Prostate gland (tissue), 2 donors: ENCODE results near the gene WWOX.

Experiments
- POLR2A ChIP-seq: fragments of 450-650 bp; IDR thresholded peaks from one replicate; pipeline ENCODE4 v1.6.1; 2016; ENCODE audit warnings: antibody characterized with exemption, mild to moderate bottlenecking
- POLR2AphosphoS5 ChIP-seq: sonication (generic); formaldehyde crosslinking; IDR thresholded peaks from one replicate; pipeline ENCODE4 v1.6.1; 2017; ENCODE audit warnings: antibody characterized with exemption
- TF ChIP-seq, protein P1 (sequence below), 4 experiments: fragments of 200-600 bp in 2 of 4; fragments of 450-650 bp in 2 of 4; sonication (generic) in 2 of 4; IDR thresholded peaks; 1 replicate in 3 of 4; 2 replicates in 1 of 4; pipeline ENCODE4 v1.5.1; 2016 to 2019; ENCODE audit warnings: antibody characterized with exemption in 4 of 4, mild to moderate bottlenecking in 2 of 4, moderate library complexity in 2 of 4

DNA sequence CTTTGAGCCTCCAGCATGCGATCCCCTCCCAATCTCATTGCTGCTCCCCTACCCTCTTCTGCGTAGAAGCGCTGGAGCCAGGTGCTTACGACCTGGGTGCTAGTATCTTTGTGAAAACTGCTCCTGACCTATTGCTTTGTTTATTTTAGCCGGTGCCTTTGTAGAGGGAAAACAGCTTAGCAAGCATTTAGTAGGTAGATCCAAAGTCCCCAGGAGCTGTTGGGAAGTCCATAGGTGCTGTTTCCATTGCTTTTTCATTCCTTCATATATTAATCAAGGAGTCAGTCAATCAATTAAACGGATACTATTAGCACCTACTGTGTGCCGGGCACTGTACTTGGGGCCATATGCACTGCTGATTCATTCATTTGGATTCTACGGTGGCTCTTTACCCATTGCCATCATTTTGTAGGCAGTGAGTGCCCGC lies 497.6 kb downstream of the WWOX start:
- TF ChIP-seq, protein P1, sequence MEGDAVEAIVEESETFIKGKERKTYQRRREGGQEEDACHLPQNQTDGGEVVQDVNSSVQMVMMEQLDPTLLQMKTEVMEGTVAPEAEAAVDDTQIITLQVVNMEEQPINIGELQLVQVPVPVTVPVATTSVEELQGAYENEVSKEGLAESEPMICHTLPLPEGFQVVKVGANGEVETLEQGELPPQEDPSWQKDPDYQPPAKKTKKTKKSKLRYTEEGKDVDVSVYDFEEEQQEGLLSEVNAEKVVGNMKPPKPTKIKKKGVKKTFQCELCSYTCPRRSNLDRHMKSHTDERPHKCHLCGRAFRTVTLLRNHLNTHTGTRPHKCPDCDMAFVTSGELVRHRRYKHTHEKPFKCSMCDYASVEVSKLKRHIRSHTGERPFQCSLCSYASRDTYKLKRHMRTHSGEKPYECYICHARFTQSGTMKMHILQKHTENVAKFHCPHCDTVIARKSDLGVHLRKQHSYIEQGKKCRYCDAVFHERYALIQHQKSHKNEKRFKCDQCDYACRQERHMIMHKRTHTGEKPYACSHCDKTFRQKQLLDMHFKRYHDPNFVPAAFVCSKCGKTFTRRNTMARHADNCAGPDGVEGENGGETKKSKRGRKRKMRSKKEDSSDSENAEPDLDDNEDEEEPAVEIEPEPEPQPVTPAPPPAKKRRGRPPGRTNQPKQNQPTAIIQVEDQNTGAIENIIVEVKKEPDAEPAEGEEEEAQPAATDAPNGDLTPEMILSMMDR (IDR thresholded peaks at IDR 0.05) = no peak
- TF ChIP-seq POLR2AphosphoS5 (no peak), POLR2A (no peak)
